A204.1 (cell line): ENCODE data around the gene TXNRD2.

Experiments
- FAIRE-seq: peaks from 2 replicates; lab custom pipeline; 2012; peaks lifted over from hg19 to GRCh38; lab: Jason Lieb, UNC

The TXNRD2 gene

DNA sequence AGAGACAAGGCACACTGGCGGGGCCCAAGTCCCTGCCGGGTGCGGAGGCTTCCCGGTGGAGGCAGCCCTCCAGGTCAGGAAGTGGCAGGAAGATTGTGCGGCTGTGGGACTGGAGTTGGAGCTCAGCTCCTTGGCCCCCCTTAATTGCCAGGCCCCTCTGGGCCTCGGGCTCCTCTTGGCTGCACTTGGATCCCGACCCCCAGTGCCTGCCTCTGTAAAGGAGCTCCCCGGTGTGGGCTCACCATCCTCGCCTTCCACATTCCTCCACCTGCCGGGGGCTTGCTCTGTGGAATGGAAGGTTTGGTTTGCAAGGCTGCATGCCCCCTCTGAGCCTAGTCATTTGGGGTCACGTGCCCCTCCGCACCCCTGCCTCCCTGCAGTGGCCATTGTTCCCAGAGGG, 38.1 kb downstream of the TXNRD2 start:
- no peak for FAIRE-seq

DNA sequence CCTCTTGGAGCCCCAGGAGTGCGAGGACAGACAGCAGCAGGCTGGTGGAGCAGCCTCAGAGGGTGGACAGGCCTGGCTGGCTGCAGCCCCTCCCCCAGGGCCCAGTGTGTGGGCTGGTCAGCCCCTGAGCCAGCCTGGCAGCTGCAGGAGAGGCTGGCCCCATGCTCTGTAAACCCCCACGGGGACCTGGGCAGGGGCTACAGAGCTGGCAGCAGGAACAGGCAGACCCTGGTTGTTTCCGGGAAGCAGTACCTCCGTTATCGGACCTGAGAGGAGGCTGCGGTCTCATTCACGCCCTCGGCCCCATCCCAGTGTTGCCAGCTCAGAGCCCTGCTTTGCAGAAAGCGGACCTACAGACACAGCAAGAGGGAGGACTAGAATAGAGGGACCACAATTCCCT, 38.6 kb downstream of the TXNRD2 start:
- FAIRE-seq: no peak

DNA sequence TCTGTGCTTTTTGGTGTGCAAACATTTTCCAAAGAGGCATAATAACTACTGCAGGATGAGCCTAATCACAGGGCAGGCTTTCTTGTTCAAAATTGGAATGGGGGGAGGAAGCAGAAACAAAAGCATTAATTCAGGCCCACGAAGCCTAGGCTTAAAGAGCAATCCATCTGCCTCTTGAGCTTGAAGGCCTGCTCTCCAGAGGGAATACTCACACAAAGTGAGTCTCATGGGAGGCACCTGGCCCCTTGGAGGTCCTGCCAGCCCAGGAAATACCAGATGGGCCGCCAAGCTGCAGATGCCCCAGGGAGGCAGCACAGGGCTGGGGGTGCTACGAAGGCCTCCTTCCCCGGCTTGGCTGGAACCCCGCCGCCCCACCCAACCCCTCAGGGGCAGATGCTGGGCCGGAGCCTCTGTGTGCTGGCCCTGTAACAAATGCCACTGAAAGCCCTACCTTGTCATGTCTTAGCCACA, 39.3 kb downstream of the TXNRD2 start:
- no peak for FAIRE-seq

DNA sequence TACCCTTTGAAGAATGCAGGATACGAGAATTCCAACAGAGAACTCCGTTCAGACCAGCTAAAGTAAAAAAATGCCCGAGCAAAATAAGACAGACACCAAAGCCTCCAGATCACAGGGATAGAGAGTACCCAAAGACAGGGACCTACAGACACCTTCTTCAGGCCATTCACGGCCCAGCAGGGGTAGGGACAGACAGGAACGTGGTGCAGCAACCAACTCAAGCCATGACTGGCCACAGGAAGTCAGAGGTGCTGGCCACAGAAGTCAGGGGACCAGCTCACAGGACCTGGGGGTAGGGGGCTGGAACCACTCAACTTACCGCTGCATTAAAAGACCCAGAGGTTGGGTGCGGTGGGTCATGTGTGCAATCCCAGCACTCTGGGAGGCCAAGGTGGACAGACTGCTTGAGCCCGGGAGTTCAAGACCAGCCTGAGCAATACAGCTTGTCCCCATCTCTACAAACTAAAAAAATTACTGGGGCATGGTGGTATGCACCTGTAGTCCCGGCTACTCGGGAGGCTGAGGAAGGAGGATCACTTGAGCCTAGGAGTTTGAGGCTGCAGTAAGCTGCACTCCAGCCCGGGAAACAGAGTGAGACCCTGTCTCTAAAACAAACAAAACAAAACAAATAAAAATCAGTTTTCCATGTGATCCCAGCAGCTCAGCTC, 39.9 kb downstream of the TXNRD2 start:
- FAIRE-seq: no peak

DNA sequence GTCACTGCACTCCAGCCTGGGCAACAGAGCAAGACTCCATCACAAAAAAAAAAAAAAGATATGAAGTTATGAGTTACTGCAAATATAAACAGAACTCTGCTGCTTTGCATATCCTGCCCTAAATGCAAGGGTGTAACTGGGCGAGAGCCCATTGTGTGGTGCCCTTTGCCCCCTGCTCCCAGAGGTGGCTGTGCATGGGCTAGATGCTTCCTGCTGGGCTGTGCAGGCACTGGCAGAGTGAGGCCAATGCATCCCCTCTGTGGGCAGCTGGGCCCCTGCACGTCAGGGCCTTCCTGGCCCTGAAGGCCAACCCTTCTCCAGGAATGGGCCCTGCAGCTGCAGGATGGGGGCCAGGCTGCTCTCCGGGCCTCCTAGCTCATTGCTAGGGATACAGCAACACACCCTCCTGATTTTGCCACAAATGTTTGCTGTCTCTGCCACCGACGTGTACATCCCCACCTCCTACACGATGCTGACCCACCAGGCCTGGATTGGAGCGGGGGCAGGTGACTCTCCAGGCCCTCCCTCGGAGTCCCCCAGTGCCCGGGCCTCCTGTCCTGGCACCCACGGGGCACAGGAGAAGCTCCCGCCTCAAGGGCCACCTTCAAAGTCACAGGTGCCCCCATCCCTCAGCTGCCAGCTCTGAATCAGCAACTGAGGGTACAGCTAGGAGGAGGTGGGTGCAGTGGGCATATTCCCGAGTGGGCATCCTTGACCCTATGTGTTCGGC, 40.7 kb downstream of the TXNRD2 start:
- no peak for FAIRE-seq

DNA sequence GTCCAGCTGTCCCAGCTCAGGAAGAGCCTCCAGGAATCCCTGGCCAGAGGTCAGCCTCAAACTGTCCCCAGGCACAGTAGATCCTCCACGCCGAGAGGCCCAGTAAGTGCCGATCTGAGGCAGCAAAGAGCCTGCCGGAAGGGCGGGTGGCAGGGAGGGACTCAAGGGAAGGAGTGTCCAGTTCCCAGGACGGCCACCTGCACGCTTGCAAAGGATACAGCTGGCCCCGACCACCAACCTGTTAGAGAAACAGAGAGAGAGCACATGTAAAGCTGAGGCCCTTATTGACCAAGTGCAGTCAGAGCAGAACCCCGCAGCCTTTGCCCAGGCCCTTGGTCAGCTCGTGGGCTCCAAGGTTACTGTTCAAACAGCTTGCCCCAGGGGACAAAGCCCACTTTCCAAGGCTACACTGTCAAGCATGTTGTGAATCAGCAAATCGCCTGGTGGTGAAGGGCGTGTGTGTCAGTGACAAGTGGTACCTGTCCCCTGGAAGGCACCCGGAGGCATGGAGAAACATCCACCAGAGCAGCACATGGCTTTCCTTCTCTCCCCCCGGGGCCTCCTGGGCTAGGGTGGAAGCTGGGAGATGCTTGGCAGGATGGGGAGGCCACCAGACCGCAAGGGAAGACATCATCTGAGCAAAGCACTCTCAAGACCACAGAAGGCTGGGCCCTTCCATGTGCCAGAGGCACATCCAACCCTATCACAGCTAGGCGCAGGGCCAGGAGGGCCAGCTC, 42.6 kb downstream of the TXNRD2 start:
- no peak for FAIRE-seq

DNA sequence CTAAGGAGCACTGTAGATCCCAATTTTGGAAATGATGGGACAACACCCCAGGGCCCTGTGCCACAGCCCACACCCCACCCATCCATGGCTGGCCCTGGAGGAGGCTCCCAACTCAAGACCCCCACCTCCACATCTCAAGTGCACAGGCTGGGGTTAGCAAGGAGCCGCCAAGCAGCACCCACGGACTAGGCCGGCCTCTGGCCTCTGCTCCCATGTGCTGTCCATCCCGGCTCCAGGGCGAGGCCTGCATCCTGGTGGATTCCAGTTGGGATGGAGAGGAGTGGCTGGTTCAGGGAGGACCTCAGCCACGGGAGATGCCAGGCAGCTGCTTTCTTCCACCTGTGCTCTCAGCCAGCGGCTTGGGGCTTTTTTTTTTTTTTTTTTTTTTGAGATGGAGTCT, 43.5 kb downstream of the TXNRD2 start:
- no peak for FAIRE-seq

DNA sequence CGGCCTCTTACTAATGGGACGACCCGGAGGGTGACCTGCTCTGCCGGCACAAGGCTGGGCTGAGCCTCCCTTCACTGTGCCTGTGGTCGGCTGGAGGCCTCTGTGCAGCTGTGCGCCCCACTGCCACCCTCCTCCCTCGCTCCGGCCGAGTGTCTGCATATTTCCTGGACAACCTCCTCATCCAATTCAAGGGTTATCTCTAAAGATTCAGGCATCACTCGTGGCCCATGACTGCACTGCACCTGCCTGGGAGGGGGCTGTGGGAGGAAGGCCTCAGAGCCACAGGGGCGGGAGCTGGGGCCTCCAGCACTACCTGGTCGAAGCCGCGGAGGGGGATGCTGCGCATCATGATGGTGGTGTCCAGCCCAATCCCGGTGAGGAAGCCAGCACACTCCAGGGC, 43.9 kb downstream of the TXNRD2 start:
- FAIRE-seq: no peak

DNA sequence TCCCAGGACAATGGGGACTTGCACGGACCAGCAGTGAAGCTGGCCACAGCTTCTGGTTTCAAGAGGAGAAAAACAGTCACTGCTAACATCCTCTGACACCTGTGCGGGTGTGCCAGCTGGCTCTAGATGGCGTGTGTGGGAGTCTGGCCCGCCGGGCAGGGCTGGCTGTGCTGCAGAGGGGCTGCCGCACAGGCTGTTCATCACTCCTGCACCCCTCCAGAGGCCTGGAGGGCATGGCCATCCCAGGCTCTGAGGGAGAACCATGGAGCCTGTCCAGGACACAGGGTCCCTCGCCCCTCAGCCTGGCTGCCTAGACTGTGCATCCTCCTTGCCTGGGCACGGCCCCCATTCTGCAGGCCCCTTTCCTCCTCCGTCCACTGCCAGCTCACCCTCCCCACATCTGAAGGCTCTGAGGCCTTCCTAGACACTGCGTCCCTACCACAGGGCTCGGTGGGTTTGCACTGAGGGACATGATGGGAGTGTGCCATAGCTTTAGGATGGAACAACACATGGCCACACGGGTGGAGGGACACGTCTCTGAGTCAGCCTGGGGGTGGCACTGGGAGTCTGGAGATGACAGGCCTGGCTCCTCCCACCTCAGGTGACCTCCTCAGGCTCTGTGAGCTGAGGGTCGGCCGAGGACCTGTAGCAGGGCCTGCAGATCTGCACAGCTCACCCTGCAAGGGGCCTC, 44.8 kb downstream of the TXNRD2 start:
- no peak for FAIRE-seq

DNA sequence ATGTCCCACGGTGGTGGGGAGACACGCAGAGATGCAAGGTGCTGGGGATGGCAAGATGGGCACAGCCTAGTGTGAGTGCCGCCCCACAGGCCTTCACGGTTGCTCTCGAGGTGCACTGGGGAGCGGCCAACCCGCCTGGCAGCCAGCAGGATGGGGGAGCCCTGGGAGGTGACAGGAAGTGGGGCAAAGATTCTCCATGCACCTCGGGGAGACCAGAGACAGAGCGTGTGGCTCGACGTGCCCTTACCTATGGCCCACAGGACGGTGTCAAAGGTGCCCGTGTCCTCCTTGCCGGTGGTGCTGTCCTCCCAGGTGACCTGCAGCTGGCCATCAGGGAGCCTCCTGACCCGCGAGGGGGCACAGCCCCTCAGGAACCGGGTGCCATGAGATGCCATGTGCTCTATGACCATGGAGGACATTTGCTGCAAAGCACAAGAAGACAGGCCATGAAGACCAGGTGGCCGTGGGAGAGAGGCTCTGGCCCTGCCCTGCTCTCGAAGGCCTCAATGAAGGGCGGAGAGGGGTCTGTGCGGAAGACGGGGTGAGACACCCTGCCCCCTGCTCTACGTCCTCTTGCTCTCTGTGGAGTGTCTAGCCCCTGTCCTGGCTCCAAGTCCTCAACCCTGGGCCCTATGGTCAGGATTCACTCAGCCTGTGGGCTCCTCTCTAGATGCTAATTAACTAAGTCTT, 46.3 kb downstream of the TXNRD2 start:
- no peak for FAIRE-seq

DNA sequence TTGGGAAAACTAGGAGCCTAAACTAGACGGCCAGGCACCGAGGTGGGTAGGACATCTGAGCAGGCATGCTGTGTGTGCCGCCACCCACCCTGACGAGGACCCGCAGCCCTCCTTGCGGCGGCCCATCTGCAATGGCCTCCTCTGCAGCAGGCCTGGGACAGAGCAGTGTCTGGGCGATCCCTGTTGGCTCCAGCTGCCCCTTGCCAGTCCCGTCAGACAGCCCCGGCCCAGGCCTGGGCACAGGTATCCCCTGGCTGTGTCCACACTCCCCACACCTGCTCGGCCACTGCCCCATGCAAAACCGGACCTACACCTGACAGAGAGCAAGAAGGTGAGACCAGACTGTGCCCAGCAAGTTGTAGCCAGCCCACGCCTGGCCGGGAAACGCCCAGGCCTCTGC, 48.3 kb downstream of the TXNRD2 start:
- no peak for FAIRE-seq

DNA sequence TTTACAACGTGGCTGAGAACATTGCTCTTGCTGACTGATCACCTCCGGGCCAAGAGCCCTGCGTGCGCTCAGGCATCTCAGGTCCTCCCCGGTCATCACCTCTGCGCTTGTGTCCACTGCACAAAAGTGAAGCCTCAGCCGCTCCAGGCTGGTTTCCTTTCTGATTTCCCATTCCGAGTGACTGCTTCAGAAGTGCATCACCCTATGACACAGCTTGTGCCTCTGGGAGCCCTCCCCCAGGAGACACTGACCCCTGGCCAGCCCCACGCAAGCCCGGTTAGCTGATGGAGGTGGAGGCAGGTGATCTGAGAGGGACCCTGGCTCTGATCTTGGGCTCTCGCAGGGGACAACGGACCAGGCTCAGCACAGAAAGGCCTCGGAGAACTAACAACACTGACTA, 48.7 kb downstream of the TXNRD2 start:
- FAIRE-seq: no peak

DNA sequence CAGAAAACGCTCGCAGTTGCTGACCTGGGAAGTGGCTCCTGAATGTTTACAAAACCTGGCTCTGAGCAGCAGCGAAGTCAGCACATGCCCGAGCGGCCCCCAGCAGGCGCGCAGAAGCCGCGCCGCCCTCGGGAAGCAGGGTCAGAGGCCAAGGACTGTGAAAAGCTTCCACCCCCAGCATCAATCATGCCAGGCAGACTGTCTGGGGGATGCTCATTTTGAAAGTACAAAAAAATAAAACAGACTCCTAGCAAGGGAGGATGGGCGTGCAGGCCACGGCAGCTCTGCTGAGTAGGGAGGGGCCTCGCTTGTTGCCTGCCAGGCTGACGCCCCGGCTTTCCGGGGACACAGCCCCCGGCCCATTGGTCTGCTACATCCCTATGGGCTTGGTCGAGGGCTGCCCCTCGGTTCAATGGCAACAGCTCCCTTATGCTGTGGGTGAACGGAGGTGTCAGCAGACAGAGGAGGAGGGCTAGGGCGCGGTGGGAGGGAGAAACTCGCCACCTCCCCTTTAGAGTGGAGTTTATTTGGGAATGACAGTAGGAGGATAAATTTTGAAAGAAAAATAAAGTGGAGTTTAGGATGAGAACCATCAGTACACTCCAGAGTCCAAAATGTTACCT, 49.2 kb downstream of the TXNRD2 start:
- no peak for FAIRE-seq

DNA sequence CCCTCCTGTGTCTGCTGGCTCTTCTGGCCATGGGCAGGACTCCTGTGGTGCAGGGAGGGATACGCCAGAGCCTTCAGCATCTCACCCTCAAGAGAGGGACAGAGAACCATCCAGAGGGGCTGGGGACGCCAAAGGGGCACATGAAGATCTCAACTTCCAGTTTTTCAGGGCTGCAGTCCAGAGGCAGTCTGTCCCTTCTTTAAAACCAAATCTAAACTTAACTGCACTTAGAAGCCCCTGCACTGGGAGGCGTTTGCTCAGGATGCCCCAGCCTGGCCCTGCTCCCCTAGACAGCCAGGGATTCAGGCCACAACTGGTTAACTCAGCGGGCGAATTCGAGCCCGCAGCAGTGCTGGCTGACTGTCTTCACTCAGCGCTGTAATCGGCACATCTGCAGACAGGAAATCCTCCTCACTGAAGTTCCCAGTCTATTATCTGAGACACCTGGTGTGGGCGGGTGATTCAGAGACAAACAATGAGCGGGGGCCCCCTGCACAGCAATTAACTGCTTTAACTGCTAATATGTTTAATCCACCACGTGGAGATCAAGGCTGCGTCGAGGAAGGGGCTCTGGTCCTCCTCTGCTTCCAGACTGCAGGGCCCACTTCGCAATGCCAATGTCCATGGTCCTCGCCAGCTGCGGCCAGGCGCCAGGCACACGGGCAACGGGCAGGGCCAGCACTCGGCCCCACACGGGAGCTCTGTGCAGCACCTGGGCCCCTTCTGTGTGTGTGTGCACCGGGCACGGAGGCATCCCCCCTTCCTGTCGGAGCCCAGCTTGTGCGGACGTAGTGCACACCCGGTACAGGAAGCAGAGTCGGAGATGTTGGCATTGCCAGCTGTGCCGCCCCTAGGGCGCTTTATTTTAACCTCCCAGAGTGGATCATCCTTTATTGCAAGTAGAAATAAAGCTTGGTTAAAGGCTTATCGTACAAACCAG, 50.0 kb downstream of the TXNRD2 start:
- no peak for FAIRE-seq

DNA sequence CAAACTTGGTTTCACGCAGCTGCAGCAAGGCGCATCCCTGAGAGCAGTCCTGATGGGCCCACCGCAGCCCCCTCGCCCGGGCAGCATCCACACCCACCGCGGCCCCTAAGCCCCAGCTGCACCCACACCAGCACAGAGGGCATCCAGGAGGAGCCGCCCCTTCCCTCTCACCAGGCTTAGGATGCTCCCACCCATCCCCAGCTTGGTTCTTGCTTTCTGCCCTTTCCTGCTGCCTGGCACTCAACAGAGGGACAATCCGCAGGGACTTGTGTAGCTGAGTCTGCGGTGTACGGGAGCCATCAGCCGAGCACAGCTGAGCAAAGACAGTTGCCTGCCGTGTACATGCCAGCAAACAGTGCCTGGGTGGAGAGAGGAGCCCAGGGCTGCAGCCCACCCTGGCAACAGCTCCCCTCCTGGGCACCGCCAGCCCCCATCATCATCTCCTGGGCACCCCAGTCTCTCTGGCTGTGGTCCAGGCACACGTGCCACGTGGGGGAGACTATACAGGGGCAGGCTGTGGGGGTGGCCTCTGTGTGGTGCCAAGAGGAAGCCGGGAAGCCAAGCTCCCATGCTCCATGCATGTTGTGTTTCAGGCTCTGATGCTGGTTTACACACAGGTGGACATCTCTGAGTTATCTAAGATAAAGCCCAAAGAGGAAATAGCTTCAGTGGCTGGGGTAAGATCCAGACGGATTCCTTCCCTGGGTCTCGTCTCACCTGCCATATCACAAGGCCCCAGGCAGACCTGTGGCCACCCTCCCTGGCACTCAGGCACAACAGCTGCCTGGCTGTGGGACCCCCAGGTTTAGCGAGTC, 50.9 kb downstream of the TXNRD2 start:
- FAIRE-seq: no peak

DNA sequence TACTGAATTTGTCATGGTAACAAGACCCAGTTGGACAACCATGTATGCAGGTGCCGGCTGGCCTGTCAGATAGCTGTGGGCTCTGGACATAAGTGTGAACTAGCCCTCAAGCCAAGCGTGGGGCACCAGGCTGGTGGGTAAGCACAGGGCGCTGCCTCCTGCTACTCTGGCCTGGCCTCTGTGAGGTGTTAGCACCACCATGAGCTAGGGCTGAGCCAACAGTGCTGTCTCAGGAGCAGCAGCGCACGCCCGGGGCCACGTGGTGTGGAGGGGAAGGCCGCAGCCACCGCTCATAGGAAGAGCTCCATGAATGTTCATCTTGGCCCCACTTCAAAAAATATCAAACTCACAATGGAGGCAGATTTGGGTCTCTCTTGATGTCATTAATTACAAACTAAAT, 51.7 kb downstream of the TXNRD2 start:
- no peak for FAIRE-seq

DNA sequence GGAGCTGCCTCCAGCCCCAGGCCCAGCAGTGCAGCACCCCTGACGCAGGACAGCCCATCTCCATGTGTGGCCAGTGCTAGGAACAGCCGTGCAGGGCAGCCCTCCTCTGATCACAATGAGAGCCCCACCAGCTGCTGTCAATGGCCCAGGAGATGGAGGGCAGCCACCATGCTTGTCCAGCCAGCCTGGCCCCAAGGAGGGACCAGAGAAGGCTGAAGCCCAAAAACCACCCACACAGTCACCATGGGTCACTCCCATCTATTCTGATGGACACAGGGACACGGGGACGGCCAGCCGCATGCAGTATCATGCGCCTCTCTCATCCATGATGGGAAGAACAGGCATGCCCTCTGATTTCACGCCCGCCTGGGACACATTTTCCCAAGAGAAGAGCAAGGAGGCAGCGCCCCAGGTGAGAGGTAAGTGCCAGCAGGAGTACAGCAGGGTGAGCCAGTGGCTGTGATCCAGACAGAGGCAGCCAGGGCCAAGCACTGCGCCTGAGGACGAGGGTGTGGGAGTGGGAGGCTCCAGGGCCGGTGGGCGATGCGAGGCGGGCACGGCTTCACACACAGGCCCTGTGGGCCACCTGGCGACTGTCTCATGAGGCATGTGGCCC, 53.4 kb downstream of the TXNRD2 start:
- no peak for FAIRE-seq

DNA sequence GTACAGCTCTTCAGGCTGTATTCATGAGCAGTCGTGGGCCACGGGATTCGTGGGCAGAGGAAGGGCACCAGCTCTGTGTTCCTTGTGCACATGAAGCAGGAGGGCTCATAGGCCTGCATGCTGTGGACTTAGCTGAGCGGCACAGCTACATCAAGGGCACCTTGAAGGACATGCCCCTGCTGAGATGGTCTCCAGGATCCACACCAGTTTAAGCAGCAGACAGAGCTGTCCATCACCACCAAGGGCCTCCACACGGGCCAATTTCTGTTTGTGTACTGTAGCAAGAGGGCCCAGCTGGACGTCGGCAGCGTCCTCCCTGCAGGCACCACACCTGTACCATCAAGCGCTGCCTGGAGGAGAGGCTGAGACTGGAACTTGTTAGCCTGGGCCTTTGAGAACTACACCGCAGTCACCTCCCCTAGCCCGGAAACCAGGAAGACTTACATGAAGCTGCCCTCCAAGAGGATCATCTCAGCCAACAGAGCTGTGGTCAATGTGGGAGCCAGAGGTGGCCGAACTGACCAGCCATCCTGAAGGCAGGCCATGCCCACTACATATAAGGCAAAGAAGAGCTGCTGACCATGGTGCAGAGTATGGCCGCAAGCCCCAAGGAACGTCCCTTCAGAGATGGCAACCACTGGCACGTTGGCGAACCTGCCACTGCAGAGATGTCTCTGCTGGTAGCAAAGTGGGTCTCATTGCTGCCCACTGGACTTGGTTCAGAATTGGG, 54.2 kb downstream of the TXNRD2 start:
- FAIRE-seq: no peak
